Left ventricle myocardium superior (tissue), 1 donor: Measurements from ENCODE around the gene P3H4. TPM values are rescaled to one million over a fixed set of nuclear protein-coding genes. Genes with fewer than 3 reads are reported as not detected.

Source experiments
- total RNA-seq: library from RNA; stranded (reverse); fragmentation: NEBNext Ultra II Directional; extraction: Animal tissue kit (Norgen Biotek cat#: 25700); gene quantifications from one replicate; pipeline ENCODE4 v1.2.1, GENCODE V29; 2021
- donor health status: DM: no; HTN: yes; CAD: no; lungs with severe emphysema.

The P3H4 gene
- total RNA-seq, 1 donor from 2014 or later: 7.0 TPM

Other genes starting within 250 kb of the P3H4 start
- gene KRT9, start 239.9 kb downstream of the P3H4 start, total RNA-seq: not detected
- gene KRT14, start 225.1 kb downstream of the P3H4 start, total RNA-seq: not detected
- gene KRT16, start 199.2 kb downstream of the P3H4 start, total RNA-seq: not detected
- gene KRT17, start 187.4 kb downstream of the P3H4 start, total RNA-seq: not detected
- 1,209 TPM for gene EIF1, start 123.1 kb downstream of the P3H4 start, total RNA-seq
- gene GAST, start 99.6 kb downstream of the P3H4 start, total RNA-seq: not detected
- gene HAP1, start 77.3 kb downstream of the P3H4 start, total RNA-seq: not detected
- gene JUP, start 25.2 kb downstream of the P3H4 start, total RNA-seq: 217 TPM
- 10.2 TPM for gene FKBP10, start 1.1 kb upstream of the P3H4 start, total RNA-seq
- gene NT5C3B, start 24.3 kb upstream of the P3H4 start, total RNA-seq: 19.3 TPM
- 0.12 TPM for gene KLHL10, start 25.9 kb upstream of the P3H4 start, total RNA-seq
- 3.5 TPM for gene KLHL11, start 53.5 kb upstream of the P3H4 start, total RNA-seq
- 24.5 TPM for gene ACLY, start 107.0 kb upstream of the P3H4 start, total RNA-seq
- gene ODAD4, start 118.7 kb upstream of the P3H4 start, total RNA-seq: 0.52 TPM
- gene CNP, start 154.8 kb upstream of the P3H4 start, total RNA-seq: 28.6 TPM
- 76.6 TPM for gene DNAJC7, start 205.5 kb upstream of the P3H4 start, total RNA-seq
- 44.8 TPM for gene NKIRAS2, start 208.1 kb upstream of the P3H4 start, total RNA-seq
- 0.52 TPM for gene C17orf113, start 238.7 kb upstream of the P3H4 start, total RNA-seq